Fibroblast of pulmonary artery (primary cell): ENCODE data around the gene PASK.
"Not testable (repeated sequence)": the region's sequence is repeated elsewhere in the genome, so short reads cannot be mapped to it uniquely, and the experiment has no call there.

ENCODE experiments used
- DNase-seq: peaks from one replicate; pipeline ENCODE4 v3.0.0-alpha.2; 2010; ENCODE audit warnings: low read depth
- H3K4me3 ChIP-seq: replicated peaks from 2 replicates; pipeline ENCODE4 v1.5.1; 2011; ENCODE audit warnings: low read depth, mild to moderate bottlenecking, control low read depth, low read length, moderate library complexity
- CTCF ChIP-seq: IDR thresholded peaks from 2 replicates; pipeline ENCODE4 v1.5.1; 2011; ENCODE audit warnings: mild to moderate bottlenecking, control low read depth, low read length, inconsistent platforms; ENCODE audit errors: missing control alignments

The PASK gene

GRCh38 chr2:241095594-241096290, 53.5 kb downstream of the PASK start:
- no peak overlapping the region for H3K4me3 ChIP-seq
- DNase-seq, result no peak
- TF ChIP-seq CTCF, result no peak

GRCh38 chr2:241094924-241095420, 54.3 kb downstream of the PASK start:
- no peak for DNase-seq
- no peak overlapping the region for H3K4me3 ChIP-seq
- no peak for TF ChIP-seq CTCF

- H3K4me3 ChIP-seq, result no peak overlapping the region
- no peak for TF ChIP-seq CTCF
- DNase-seq, result no peak
Observed at GRCh38 chr2:241094172-241094571, 55.1 kb downstream of the PASK start.

DNA sequence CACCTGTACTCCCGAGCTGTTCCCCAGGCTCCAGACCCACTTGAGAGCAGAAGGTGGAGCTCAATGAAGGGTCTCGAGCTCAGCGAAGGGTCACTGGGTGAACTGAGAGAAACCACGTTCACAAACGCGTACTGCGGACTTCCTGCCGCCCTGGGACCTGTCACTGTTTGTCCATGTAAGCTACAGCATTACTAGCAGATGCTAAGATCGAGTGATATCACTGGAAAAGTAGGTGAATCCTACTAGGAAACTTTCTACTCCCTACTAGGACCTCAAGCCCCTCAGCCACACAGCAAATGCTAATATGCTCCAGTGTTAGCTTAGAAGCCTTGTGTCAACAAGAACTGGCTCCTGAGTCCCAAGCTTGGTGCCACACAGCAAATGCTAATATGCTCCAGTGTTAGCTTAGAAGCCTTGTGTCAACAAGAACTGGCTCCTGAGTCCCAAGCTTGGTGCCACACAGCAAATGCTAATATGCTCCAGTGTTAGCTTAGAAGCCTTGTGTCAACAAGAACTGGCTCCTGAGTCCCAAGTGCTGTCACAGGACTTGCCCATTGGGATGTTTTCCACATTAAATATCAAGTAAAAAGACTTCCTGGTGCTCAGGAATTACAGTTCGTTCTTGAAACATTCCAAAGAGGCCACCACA, 56.0 kb downstream of the PASK start:
- DNase-seq, H3K4me3 ChIP-seq: not testable (repeated sequence)

DNA sequence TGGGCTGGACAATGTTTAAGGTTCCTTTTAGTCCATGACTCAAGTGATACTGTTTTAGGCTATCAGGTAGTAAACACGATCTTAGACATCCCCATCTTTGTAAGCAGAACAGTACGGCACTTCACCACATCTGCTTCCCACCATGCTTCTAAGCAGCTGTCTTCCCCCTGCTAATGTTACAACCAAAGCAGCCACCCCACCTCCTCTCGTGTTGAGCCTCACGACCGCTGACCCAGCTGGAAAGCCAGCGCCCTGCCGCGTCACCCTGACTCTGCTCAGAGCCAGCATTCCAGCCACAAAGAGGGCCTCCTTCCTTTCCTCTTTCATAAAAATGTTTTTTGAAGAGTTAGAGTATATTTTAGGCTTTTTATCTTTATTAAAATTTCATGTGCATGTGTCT, 56.6 kb downstream of the PASK start:
- no peak for TF ChIP-seq CTCF
- DNase-seq, result no peak
- H3K4me3 ChIP-seq, result no peak overlapping the region

GRCh38 chr2:241091734-241092445, 57.4 kb downstream of the PASK start:
- no peak overlapping the region for H3K4me3 ChIP-seq
- DNase-seq, result no peak
- TF ChIP-seq CTCF, result no peak

- TF ChIP-seq CTCF, result no peak
- no peak for DNase-seq
Observed at GRCh38 chr2:241091201-241091600, 58.1 kb downstream of the PASK start.

More at GRCh38 chr2:241091201-241091600, 58.1 kb downstream of the PASK start:
- no peak overlapping the region for H3K4me3 ChIP-seq
